Endothelial cell of umbilical vein (primary cell): ENCODE data around the gene MAU2. TPM values are rescaled to one million over a fixed set of nuclear protein-coding genes. Genes with fewer than 3 reads are reported as not detected.

ENCODE experiments used
- BruUV-seq: library from RNA; stranded (reverse); fragments of 400-500 nt; replicated peaks from 2 replicates; lab custom pipeline; 2021; lab: Mats Ljungman, UMichigan
- CTCF ChIA-PET: fragments of 300-600, 350-600 bp; sonication (Branson Sonifier 250); formaldehyde crosslinking; loops from one replicate; lab custom pipeline; 2021; ENCODE audit warnings: antibody characterized with exemption, inconsistent platforms; lab: Charles Lee
- POLR2A ChIA-PET: fragments of 300-600, 350-600 bp; sonication (Branson Sonifier 250); formaldehyde crosslinking; loops from one replicate; lab custom pipeline; 2021; ENCODE audit warnings: antibody characterized with exemption, inconsistent platforms; lab: Charles Lee
- DNase-seq: peaks from one replicate; pipeline ENCODE4 v3.0.0-alpha.2; 2011; ENCODE audit warnings: low read depth, low spot score
- FAIRE-seq: peaks from 2 replicates; lab custom pipeline; 2011; peaks lifted over from hg19 to GRCh38; lab: Jason Lieb, UNC
- H2AFZ ChIP-seq: 2 replicates; pipeline ENCODE4 v1.6.0; 2012; ENCODE audit warnings: low read depth, low read length, control low read depth, inconsistent platforms
- H3K27ac ChIP-seq: 2 replicates; pipeline ENCODE4 v1.5.1; 2011; ENCODE audit warnings: low read depth, mild to moderate bottlenecking, control low read depth, low read length, moderate library complexity; ENCODE audit not compliant: insufficient read depth
- H3K27me3 ChIP-seq, 2 experiments: 2 replicates each; pipeline versions ENCODE4 v1.6.0 to v1.6.1; 2011; ENCODE audit warnings: low read length in 2 of 2, mixed read lengths in 1 of 2; ENCODE audit not compliant: control insufficient read depth in 2 of 2, insufficient read depth in 2 of 2
- H3K36me3 ChIP-seq, 2 experiments: 2 replicates in 1 of 2; 3 replicates in 1 of 2; pipeline ENCODE4 v1.5.1; 2011; ENCODE audit warnings: low read length in 2 of 2, mild to moderate bottlenecking in 1 of 2, moderate library complexity in 1 of 2; ENCODE audit not compliant: control insufficient read depth in 2 of 2, insufficient read depth in 2 of 2; ENCODE audit errors: extremely low read depth in 1 of 2
- H3K4me1 ChIP-seq: 3 replicates; pipeline ENCODE4 v1.5.1; 2011; ENCODE audit warnings: mild to moderate bottlenecking, low read length; ENCODE audit not compliant: control insufficient read depth, insufficient read depth; ENCODE audit errors: extremely low read depth
- H3K4me2 ChIP-seq: 2 replicates; pipeline ENCODE4 v1.6.1; 2011; ENCODE audit warnings: low read length, control low read depth, mixed read lengths; ENCODE audit not compliant: insufficient read depth
- H3K4me3 ChIP-seq, 3 experiments: fragments of 200-600 bp in 1 of 3; sonication (generic), shearing (Covaris generic) in 1 of 3; replicated peaks in 1 of 3; 2 replicates each; pipeline ENCODE4 v1.5.1; 2011 to 2016; ENCODE audit warnings: control low read depth in 3 of 3, low read length in 3 of 3, mild to moderate bottlenecking in 2 of 3, inconsistent platforms in 1 of 3, low read depth in 1 of 3, moderate library complexity in 1 of 3; ENCODE audit not compliant: insufficient read depth in 1 of 3
- H3K79me2 ChIP-seq: 2 replicates; pipeline ENCODE4 v1.6.0; 2012; ENCODE audit warnings: low read length, inconsistent platforms; ENCODE audit not compliant: control insufficient read depth, insufficient read depth
- H3K9ac ChIP-seq: replicated peaks from 2 replicates; pipeline ENCODE3; 2011; ENCODE audit warnings: low read length, control low read depth; ENCODE audit not compliant: insufficient read depth; ENCODE audit errors: extremely low read depth
- H3K9me1 ChIP-seq: replicated peaks from 3 replicates; pipeline ENCODE4 v1.6.0; 2011; ENCODE audit warnings: mild to moderate bottlenecking, low read length; ENCODE audit not compliant: control insufficient read depth, insufficient read depth; ENCODE audit errors: extremely low read depth
- H3K9me3 ChIP-seq: replicated peaks from 2 replicates; pipeline ENCODE4 v1.5.1; 2012; ENCODE audit warnings: low read length, inconsistent platforms; ENCODE audit not compliant: control insufficient read depth, insufficient read depth
- H4K20me1 ChIP-seq: replicated peaks from 2 replicates; pipeline ENCODE3; 2011; ENCODE audit warnings: mild to moderate bottlenecking, low read length; ENCODE audit not compliant: control insufficient read depth, insufficient read depth; ENCODE audit errors: extremely low read depth
- CTCF ChIP-seq, 2 donors: IDR thresholded peaks; 1 replicate in 1 of 2; 2 replicates in 1 of 2; pipeline ENCODE4 v1.5.1; 2011; ENCODE audit warnings: low read length in 2 of 2, mild to moderate bottlenecking in 2 of 2, moderate library complexity in 2 of 2, control low read depth in 1 of 2, inconsistent platforms in 1 of 2, low read depth in 1 of 2; ENCODE audit not compliant: insufficient read depth in 1 of 2; ENCODE audit errors: extremely low read depth in 1 of 2
- JUN ChIP-seq: IDR thresholded peaks from 2 replicates; pipeline ENCODE4 v1.6.1; 2011; ENCODE audit warnings: borderline replicate concordance, low read depth; ENCODE audit not compliant: insufficient read length, insufficient read depth
- POLR2A ChIP-seq: IDR thresholded peaks from 2 replicates; pipeline ENCODE4 v1.6.1; 2012; ENCODE audit warnings: low read depth, mild to moderate bottlenecking, control low read depth, low read length
- dilution Hi-C: fragments of 300-500 bp; cut with MboI; formaldehyde crosslinking; loops from one replicate; pipeline ENCODE4 v1.15.0; 2019; ENCODE audit warnings: low sequenced_read_pairs; ENCODE audit not compliant: extremely low pct_ligation_motif_present
- intact Hi-C: fragments of 100-400 bp; cut with micrococcal nuclease; formaldehyde crosslinking; loops from one replicate; pipeline ENCODE4 v1.10.0; 2022
- polyA plus RNA-seq, 4 experiments: library from polyadenylated mRNA; depleted of rRNA in 3 of 4; stranded (reverse) in 3 of 4; unstranded in 1 of 4; fragments of >200 nt; gene quantifications; 2 replicates each; pipeline versions ENCODE4 v1.2.1 to v1.2.3, GENCODE V29; 2011 to 2012; ENCODE audit warnings: missing spikeins in 1 of 4
- total RNA-seq: library from RNA; stranded (reverse); gene quantifications from 2 replicates; pipeline ENCODE4 v1.2.3, GENCODE V29; 2021

MAU2 gene
- total and polyA plus RNA-seq, 2 donors (not counting 3 experiments of a cell fraction or from before 2014, with no cell fraction given), result 36.9 to 70.0 TPM

DNA sequence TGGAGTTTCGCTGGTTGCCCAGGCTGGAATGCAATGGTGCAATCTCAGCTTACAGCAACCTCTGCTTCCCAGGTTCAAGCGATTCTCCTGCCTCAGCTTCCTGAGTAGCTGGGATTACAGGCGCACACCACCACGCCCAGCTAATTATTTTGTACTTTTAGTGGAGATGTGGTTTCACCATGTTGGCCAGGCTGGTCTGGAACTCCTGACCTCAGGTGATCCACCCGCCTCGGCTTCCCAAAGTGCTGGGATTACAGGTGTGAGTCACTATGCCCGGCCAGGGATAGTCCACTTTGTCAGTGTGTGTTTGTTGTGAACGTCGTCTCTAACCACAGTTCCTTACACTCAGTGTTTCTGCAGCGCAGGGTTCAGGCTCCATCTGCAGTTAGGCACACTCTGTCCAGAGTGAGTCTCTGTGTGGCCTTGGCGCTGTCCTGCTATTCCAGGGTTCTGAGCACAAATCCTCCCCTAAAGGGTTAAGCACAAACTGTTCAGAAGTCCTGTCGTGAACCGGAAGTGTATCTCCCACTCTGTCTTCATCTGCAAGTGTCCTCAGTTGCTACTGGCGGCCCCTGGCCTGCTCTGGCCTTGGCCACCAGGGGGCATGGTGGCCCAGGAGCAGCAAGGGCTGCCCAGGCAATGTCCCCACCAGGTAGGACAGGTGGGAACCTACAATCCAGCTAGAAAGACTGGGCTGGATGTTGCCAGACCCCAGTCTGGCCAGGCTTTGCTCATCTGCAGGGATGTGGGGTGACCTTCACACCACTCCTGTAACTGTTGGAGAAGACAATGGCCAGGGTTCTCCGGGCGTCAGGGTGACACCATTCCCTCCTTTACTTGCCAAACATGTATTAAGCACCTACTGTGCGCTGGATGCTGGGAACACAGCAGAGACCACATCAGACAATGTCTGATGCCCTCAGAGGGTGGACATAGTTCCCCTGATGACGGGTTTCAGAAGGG lies 46.1 kb downstream of the MAU2 start:
- Histone ChIP-seq H2AFZ (peak overlapping the region; percentile 40), H3K36me3 (no peaks in the 10 kb centered on the region), H3K9ac (no peak overlapping the region), H3K27me3 (no peaks in the 10 kb centered on the region), H3K4me1 (peaks cover 8% of the 10 kb centered on the region), H3K9me3 (no peaks in the 10 kb centered on the region), H3K4me3 (no peak overlapping the region), H3K4me2 (no peak overlapping the region), H4K20me1 (no peaks in the 10 kb centered on the region), H3K79me2 (no peaks in the 10 kb centered on the region), H3K9me1 (no peaks in the 10 kb centered on the region), H3K27ac (no peak overlapping the region)
- peak; percentile 67 for DNase-seq
- no peak for TF ChIP-seq POLR2A
- TF ChIP-seq CTCF (IDR thresholded peaks at IDR 0.05; ENCODE audit: extremely low read depth in 1 of 2, insufficient read depth in 1 of 2, low read depth in 1 of 2, low read length in 2 of 2), result peak; percentile 96 to 98
- TF ChIP-seq JUN, result no peak
- POLR2A ChIA-PET, result no interaction called here
- CTCF ChIA-PET, result interaction anchor here (0.6 to 7.6 kb wide), 5 partner anchors 39 to 126 kb away, joined by 3 to 127 read pairs (median 4); partner anchors contain the start of gene GATAD2A
- intact Hi-C loops, result loop anchor here (1.0 kb wide), 3 partner anchors 19 to 124 kb away; no protein-coding TSS in a partner anchor
- no TSS peak for BruUV-seq
- FAIRE-seq, result peak; percentile 85
- dilution Hi-C loops, result no loop called here
